UCSD-AML1 (cell line): ENCODE data around the gene ZMYND10.
A peak's percentile ranks its signal among the peaks of the same experiment; 100 is the strongest.

Source experiments
- DNase-seq: peaks from one replicate; lab custom pipeline; 2025; ENCODE audit not compliant: unreplicated experiment; lab: John Stamatoyannopoulos, UW

The ZMYND10 gene

GRCh38 chr3:50350213-50350526, 4.6 kb upstream of the ZMYND10 start:
- no peak for DNase-seq

GRCh38 chr3:50347187-50347813, 1.8 kb upstream of the ZMYND10 start:
- peak; percentile 71 for DNase-seq

GRCh38 chr3:50345008-50345407, 524 bp downstream of the ZMYND10 start:
- DNase-seq = no peak

- no peak for DNase-seq
Measured at GRCh38 chr3:50342813-50343633, 2.5 kb downstream of the ZMYND10 start.

- no peak for DNase-seq
Measured at GRCh38 chr3:50341996-50342650, 3.4 kb downstream of the ZMYND10 start.

- no peak for DNase-seq
Measured at GRCh38 chr3:50341537-50341936, 4.0 kb downstream of the ZMYND10 start.

- DNase-seq = peak; percentile 88
Measured at GRCh38 chr3:50340448-50341329, 4.8 kb downstream of the ZMYND10 start, which contains the start of gene RASSF1. Gene RASSF1 (minus strand): TSS chr3:50340836. CDS start chr3:50340805, 31 bp downstream.

- no peak for DNase-seq
Measured at GRCh38 chr3:50340147-50340447, 5.4 kb downstream of the ZMYND10 start.

- DNase-seq = no peak
Measured at GRCh38 chr3:50339485-50340146, 5.9 kb downstream of the ZMYND10 start.

GRCh38 chr3:50338965-50339364, 6.6 kb downstream of the ZMYND10 start:
- DNase-seq = no peak

- peak; percentile 98 for DNase-seq
Measured at GRCh38 chr3:50337175-50337861, 8.2 kb downstream of the ZMYND10 start.

GRCh38 chr3:50336452-50337174, 8.9 kb downstream of the ZMYND10 start:
- no peak for DNase-seq

GRCh38 chr3:50334339-50335075, 11.0 kb downstream of the ZMYND10 start:
- DNase-seq = no peak

- DNase-seq = no peak
Measured at GRCh38 chr3:50333744-50334328, 11.7 kb downstream of the ZMYND10 start.

- no peak for DNase-seq
Measured at GRCh38 chr3:50331364-50331907, 14.1 kb downstream of the ZMYND10 start.

GRCh38 chr3:50330330-50330729, 15.2 kb downstream of the ZMYND10 start:
- no peak for DNase-seq

- peak; percentile 96 for DNase-seq
Measured at GRCh38 chr3:50327943-50328691, 17.4 kb downstream of the ZMYND10 start, which contains the start of gene TUSC2. Gene TUSC2 (minus strand): TSS chr3:50328223. CDS start chr3:50328099, 124 bp downstream.
